Stimulated activated CD8-positive, alpha-beta memory T cell treated with anti-CD3 and anti-CD28 coated beads, Interleukin-12 subunit alpha, Interleukin-12 subunit beta, amount 100 ng/mL, for 4 hours (primary cell): ENCODE measurements around the gene MEOX1.

ENCODE experiments used
- DNase-seq: peaks from one replicate; pipeline ENCODE4 v3.0.0-alpha.2; 2020; ENCODE audit warnings: low read depth

Gene MEOX1

DNA sequence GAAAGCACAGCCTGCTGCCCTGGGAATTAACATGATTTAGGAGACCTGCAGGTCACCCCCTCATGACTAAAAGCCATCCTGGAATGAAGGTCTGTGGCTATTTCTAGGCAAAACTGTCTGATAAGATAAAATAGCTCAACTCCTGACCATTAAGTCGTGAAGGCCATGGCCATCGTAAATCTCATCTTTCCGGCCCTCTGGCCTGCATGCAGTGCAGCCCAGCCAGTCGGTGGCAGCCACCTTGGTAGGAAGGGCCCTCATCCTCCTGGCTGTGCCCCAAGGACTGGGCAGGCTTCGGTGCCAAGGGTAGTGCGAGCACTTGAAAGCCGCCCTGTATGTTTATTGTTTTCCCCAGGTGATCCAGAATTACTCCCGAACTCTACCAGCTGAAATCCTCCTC is 18.2 kb upstream of the MEOX1 start:
- DNase-seq: no peak

- DNase-seq: no peak
Observed at GRCh38 chr17:43679401-43679800, 17.7 kb upstream of the MEOX1 start.

DNA sequence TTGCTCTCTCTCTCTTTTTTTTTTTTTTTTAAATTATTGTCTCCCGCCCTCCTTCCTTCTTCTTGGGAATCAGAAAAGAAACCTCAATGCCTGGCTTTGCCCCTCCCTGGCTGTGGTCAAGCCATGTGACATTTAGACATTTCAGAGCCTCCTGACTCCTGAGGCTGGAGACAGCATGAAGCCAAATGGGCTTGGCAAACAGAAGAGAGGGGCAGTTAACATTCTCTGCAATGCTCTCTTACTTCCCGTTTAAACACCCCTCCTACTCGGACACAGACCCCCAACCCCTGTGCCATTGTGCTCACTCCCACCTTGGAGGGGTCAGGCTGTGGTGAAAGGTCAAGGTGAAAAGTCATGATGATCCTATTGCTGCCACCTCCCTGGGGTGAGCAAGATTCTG is 14.7 kb upstream of the MEOX1 start:
- no peak for DNase-seq

DNA sequence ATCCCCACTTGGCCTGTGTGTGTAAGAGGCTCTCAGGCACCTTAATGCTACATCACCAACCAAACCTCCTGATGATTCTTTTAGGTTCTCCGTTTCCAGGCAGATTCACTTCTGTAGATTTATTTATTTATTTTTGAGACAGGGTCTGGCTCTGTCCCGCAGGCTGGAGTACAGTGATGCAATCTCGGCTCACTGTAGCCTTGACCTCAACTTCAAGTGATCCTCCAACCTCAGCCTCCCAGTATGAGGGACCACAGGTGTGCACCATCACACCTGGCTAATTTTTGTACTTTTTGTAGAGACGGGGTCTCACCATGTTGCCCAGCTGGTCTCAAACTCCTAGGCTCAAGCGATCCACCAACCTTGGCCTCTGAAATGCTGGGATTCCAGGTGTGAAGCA is 12.7 kb upstream of the MEOX1 start:
- DNase-seq: no peak

- DNase-seq: peak; percentile 27
Observed at GRCh38 chr17:43673516-43674323, 12.0 kb upstream of the MEOX1 start.

DNA sequence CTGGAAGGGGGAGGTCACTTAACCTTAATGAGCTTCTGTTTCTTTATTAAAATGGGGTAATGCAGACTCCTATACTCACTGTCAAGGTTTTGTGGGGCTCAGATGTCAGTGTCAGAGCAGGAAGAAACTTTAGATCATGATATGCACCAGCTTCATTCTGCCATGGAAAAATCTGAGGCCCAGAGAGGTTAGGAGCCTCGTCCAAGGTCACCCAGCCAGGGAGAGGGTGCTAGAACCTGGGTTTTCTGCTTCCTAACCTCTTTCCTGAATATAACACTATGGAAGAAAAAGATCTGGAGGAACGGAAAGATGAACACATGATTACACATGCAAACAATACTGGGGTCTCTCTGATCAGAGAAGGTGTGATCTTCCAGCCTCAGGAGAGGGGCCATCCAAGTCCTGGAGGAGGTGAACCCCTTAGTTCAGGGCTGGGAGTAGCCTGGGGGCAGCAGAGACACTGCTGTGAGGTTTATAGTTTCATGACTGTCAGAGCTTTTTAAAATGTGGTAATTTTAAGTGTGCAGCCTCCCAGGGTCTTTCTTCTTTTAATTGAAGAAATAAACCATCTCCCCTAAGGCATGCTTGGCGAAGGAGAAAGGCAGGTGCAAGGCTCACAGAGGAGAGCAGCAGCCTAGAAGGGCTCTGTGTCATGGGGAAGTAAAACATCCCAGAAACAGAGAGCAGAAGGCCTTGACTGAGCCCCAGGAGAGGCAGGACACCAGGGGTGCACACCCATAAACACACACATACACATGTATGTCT is 10.2 kb upstream of the MEOX1 start:
- no peak for DNase-seq

DNA sequence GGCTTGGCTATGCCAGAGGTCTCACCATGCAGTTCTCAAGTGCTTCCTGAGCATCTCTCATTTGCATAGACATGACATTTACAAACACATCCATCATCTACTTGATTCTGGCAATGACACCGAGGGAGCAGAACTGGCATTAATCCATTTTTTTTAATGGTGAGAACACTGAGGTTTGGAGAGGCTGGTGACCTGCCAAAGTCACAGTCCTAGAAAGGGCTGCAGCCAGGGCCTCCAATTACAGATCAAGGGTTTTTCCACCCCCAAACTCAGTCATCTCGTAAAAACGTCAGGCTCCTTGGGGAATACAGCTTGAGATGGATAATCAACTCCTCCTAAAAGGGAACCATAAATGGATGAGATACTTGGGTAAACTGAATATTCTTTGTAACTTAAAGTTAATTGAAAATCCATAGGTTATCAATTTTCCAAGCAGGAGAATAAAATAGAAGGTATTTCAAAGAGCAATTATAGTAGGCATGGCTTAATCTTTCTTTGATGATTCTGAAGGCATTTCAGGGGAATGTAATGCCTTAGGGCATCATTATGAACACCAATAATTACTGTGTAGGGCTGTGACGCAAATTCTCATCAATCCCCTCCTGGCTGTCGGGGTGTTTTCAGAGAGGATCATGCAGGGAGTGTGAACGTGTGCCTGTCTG is 9.4 kb upstream of the MEOX1 start:
- no peak for DNase-seq

- no peak for DNase-seq
Observed at GRCh38 chr17:43670645-43671030, 8.9 kb upstream of the MEOX1 start.

DNA sequence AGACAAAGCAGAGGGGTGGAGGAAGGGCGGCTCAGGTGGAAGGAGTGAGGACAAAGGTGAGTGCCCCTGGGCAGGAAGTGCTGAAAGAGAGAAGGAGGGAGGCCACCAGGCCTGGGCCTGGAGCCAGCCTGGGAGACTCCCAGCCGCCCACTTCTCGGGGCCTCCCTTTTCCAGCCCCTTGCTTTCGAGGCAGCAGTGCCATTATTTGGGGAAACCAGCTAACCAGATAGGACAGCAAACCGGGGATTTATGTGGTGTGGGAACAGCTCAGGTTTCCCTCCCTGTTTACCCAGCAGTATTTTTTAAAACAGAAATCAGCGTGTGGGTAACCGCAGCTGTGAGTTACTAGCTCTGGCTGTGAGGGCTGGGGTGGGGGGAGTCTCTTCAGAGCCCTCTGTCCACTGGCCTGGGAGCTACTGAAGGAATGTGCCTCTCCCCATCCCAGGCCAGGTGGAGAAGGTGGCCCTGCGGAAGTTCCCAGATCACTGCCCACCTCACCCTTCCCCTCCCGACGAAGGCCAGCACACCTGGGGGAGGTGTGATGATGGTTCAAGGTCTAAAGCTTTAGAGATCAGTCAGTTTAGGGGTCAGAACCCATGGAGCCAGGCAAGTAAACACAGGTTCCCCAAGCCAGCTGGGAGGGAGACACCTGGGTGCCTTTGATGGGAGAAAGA is 8.4 kb upstream of the MEOX1 start:
- no peak for DNase-seq

DNA sequence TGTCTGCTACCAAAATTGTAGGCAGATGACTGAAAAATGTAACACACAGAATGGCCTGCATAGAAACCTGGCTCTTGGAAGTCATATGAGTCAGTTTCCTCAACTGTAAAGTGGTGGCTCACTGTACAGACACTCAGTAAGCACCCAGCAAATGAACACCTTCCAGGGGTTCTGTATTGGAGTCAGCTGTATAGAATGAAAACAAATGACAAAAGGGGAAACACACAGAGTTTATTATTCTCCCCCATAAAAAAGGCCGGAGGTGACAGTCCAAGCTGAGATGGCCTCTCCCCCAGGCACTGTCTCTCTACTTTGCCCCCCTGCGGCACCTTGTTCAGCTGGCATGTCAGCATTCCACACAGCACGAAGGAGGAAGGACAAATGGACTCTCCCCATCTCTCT is 6.2 kb upstream of the MEOX1 start:
- DNase-seq: no peak

GRCh38 chr17:43667506-43667905 is 5.8 kb upstream of the MEOX1 start:
- no peak for DNase-seq

- no peak for DNase-seq
Observed at GRCh38 chr17:43665937-43666236, 4.2 kb upstream of the MEOX1 start.

GRCh38 chr17:43665084-43665936 is 3.6 kb upstream of the MEOX1 start:
- DNase-seq: no peak

- DNase-seq: no peak
Observed at GRCh38 chr17:43664096-43664495, 2.4 kb upstream of the MEOX1 start.

DNA sequence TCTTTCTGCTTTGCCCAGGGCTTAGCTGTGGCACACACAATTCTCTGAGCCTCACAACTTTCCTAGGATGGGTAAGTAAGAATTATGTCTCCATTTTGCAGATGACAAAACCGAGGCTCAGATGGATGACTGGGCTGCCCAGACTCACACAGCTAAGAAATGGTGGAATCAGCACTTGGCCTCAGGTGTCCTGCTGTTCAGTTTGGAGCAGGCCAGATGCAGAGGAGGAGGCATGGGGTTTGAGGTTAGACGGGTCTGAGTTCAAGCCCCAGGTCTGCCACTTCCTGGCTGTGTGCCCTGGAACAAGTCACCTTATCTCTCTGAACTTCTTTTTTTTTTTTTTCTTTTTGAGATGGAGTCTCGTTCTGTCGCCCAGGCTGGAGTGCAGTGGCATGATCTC is 1.7 kb upstream of the MEOX1 start:
- DNase-seq: no peak

DNA sequence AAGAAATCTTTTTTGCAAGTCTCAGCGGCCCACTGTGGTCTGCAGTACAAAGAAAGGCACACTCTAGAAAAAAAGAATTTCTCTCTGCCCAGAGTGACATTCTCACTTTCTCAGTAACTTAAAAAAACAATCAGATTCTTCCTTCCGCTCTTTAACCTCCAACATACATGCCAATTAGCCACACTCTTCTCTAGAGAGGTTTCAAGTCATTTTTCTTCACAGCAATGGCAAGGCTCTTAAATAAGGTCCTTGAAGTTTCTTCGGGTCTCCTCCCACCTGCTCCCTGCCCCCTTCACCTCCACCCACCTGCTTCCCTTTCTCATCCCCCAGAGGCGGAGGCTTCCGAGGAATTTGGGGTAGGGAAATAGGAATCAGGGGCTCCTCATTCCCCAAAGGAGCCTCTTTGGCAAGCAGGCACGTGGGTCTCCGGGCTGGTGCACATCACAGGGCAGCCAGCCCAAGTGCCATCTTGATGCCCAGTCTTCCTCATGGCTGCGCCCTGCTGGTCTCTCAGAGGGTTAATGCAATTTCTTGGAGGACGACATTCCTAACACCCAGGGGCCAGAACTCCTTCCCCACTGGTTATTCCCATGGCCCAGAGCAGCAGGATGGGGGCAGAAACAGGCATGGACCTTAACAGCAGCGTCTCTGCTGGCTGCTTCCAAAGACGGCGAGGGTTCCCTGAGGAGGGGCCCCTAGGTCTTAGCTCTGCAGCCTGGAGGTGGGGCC is 855 bp upstream of the MEOX1 start:
- no peak for DNase-seq

DNA sequence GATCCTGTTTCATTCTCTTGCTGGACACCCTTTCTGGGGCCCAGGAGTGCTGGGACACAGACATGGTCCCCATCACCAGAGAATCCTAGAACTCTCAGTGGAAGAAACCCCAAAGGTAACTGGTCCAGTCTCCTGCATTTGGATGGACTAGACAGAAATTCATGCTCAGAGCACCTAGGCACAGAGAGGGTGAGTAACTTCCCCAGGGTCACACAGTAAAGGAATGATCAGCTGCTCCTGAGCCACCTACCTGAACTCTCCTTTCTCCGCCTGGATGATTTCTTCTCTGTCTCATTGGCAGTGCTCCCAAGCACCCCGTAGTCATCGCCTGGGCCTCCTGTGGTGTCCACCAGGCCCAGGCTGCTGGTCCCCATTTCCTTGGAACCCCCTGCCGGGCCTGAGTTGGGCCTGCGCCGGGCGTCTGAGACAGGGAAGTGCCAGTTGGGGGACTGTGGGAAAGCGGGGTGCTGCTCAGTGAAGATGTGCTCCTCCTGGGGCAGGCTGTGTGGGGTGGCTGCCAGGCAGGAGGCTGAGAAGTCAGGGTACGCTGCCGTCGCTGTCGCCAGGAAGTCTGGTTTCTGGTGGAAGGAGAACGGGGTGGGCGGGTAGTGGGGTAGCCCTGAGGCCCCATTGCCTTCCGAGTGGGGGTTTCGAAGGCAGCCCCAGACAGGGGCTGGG is 767 bp downstream of the MEOX1 start:
- DNase-seq: no peak

DNA sequence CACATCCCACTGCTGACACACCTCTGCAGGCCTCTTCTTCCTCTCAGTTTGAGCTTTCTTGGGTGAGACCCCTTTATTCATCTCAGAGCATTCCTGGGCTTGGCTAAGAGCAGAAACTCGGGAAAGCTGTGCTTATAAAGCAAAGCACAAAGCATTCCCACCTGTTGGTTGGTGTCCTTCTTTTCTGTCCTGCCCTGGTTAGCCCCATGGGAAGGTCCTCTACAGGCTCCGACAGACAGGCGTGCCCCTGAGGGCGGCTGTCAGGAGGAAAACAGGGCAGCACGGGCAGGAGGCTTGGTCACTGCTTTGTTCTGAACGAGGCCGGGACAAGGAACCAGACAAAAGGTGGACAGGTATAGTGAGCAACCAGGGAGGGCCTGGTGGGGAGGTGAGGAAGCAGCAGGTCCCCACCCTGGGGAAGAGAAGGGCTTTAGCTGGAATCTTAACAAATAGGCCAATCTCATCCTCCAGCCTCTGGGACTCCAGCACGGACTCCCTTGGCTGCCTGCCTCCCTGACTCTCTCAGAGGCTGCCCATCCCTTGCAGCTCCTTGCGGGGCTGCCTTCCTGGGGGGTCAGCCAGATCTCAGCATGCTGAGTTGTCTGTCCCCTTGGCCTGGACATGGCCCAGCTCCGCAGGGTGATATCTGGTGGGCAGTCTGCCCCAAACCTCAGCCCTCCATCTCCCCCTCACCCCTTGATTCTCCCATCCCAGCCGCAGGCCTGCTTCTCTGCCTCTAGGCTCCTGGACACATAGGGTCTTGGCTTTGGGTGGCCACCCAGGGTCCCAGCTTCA is 1.7 kb downstream of the MEOX1 start:
- no peak for DNase-seq

- no peak for DNase-seq
Observed at GRCh38 chr17:43658900-43659299, 2.8 kb downstream of the MEOX1 start.
